Measurements from ENCODE around the gene IKZF2.

Gene IKZF2

GRCh38 chr2:213101109-213101508, 50.3 kb downstream of the IKZF2 start:
- no peak for DNase-seq (ENCODE audit: low read depth in 3 of 3)

- no peak for DNase-seq (ENCODE audit: low read depth in 3 of 3)
Measured at GRCh38 chr2:213098612-213099011, 52.8 kb downstream of the IKZF2 start.

- DNase-seq (ENCODE audit: low read depth in 3 of 3) = no peak
Measured at GRCh38 chr2:213091765-213092164, 59.6 kb downstream of the IKZF2 start.

GRCh38 chr2:213090772-213091171, 60.6 kb downstream of the IKZF2 start:
- DNase-seq (ENCODE audit: low read depth in 3 of 3) = no peak

GRCh38 chr2:213089438-213089837, 62.0 kb downstream of the IKZF2 start:
- DNase-seq (ENCODE audit: low read depth in 3 of 3) = no peak

GRCh38 chr2:213087040-213087439, 64.4 kb downstream of the IKZF2 start:
- no peak for DNase-seq (ENCODE audit: low read depth in 3 of 3)

GRCh38 chr2:213086571-213086970, 64.8 kb downstream of the IKZF2 start:
- DNase-seq (ENCODE audit: low read depth in 3 of 3) = no peak

GRCh38 chr2:213086050-213086449, 65.4 kb downstream of the IKZF2 start:
- DNase-seq (ENCODE audit: low read depth in 3 of 3) = no peak

GRCh38 chr2:213085538-213085937, 65.9 kb downstream of the IKZF2 start:
- no peak for DNase-seq (ENCODE audit: low read depth in 3 of 3)

GRCh38 chr2:213084261-213084660, 67.2 kb downstream of the IKZF2 start:
- no peak for DNase-seq (ENCODE audit: low read depth in 3 of 3)

- DNase-seq (ENCODE audit: low read depth in 3 of 3) = no peak
Measured at GRCh38 chr2:213080969-213081617, 70.3 kb downstream of the IKZF2 start.

GRCh38 chr2:213079756-213080155, 71.7 kb downstream of the IKZF2 start:
- no peak for DNase-seq (ENCODE audit: low read depth in 3 of 3)

GRCh38 chr2:213078686-213079085, 72.7 kb downstream of the IKZF2 start:
- DNase-seq (ENCODE audit: low read depth in 3 of 3) = no peak

GRCh38 chr2:213069531-213069930, 81.9 kb downstream of the IKZF2 start:
- no peak for DNase-seq (ENCODE audit: low read depth in 3 of 3)

GRCh38 chr2:213068676-213069359, 82.6 kb downstream of the IKZF2 start:
- no peak for DNase-seq (ENCODE audit: low read depth in 3 of 3)

GRCh38 chr2:213067888-213068287, 83.5 kb downstream of the IKZF2 start:
- DNase-seq (ENCODE audit: low read depth in 3 of 3) = no peak

GRCh38 chr2:213066443-213066743, 85.0 kb downstream of the IKZF2 start:
- DNase-seq (ENCODE audit: low read depth in 3 of 3) = no peak

- no peak for DNase-seq (ENCODE audit: low read depth in 3 of 3)
Measured at GRCh38 chr2:213065583-213066442, 85.6 kb downstream of the IKZF2 start.

- DNase-seq (ENCODE audit: low read depth in 3 of 3) = no peak
Measured at GRCh38 chr2:213064099-213064498, 87.3 kb downstream of the IKZF2 start.

GRCh38 chr2:213057977-213058376, 93.4 kb downstream of the IKZF2 start:
- DNase-seq (ENCODE audit: low read depth in 3 of 3) = no peak

- DNase-seq (ENCODE audit: low read depth in 3 of 3) = no peak
Measured at GRCh38 chr2:213046431-213046830, 105.0 kb downstream of the IKZF2 start.

GRCh38 chr2:213043566-213043965, 107.8 kb downstream of the IKZF2 start:
- DNase-seq (ENCODE audit: low read depth in 3 of 3) = no peak

- no peak for DNase-seq (ENCODE audit: low read depth in 3 of 3)
Measured at GRCh38 chr2:213042262-213042661, 109.2 kb downstream of the IKZF2 start.
